ENCODE measurements around the gene CCNY.

Gene CCNY

DNA sequence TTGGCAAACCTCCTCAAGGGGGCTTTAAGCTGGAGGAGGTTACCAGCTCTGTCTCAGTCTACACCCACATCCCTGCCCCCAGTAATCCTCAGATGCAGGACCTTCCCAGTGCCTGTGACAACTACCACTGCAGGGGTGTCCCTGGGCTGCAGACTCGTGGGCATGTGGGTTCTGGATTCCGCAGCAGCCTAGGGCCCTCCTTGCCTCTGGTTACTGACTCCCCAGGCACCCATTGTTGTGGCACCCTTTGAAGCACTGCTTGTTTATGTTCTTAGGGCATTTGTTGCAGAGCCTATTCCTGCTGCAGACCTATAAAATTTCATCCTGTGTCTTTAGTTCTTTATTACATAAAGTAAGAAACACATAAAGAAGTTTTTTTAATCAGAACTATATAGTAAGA, 217.7 kb downstream of the CCNY start:
- Histone ChIP-seq H2AFZ (ENCODE audit: low read length) (no peak overlapping the region), H4K20me1 (ENCODE audit: insufficient read depth, low read length, poor library complexity, severe bottlenecking) (no peaks in the 10 kb centered on the region), H3K27me3 (ENCODE audit: insufficient read depth, low read length, poor library complexity, severe bottlenecking) (no peaks in the 10 kb centered on the region), H3K4me1 (ENCODE audit: insufficient read depth, low read length, poor library complexity, severe bottlenecking) (no peaks in the 10 kb centered on the region), H3K4me3 (ENCODE audit: low read length, poor library complexity, severe bottlenecking) (no peak overlapping the region), H3F3A (ENCODE audit: low read depth) (no peaks in the 10 kb centered on the region), H3K36me3 (ENCODE audit: insufficient read depth, low read length) (peaks cover 68% of the 10 kb centered on the region), H3K4me2 (ENCODE audit: low read depth, low read length, poor library complexity, severe bottlenecking) (no peak overlapping the region), H3K79me2 (ENCODE audit: insufficient read depth, low read length) (no peaks in the 10 kb centered on the region), H3K9ac (ENCODE audit: low read depth, low read length, poor library complexity, severe bottlenecking) (no peak overlapping the region), H3K9me2 (replicated peaks; ENCODE audit: low read depth, low read length) (no peaks in the 10 kb centered on the region), H3K9me3 (ENCODE audit: insufficient read depth, low read depth, low read length) (no peaks in the 10 kb centered on the region)
- TF ChIP-seq, protein P1, sequence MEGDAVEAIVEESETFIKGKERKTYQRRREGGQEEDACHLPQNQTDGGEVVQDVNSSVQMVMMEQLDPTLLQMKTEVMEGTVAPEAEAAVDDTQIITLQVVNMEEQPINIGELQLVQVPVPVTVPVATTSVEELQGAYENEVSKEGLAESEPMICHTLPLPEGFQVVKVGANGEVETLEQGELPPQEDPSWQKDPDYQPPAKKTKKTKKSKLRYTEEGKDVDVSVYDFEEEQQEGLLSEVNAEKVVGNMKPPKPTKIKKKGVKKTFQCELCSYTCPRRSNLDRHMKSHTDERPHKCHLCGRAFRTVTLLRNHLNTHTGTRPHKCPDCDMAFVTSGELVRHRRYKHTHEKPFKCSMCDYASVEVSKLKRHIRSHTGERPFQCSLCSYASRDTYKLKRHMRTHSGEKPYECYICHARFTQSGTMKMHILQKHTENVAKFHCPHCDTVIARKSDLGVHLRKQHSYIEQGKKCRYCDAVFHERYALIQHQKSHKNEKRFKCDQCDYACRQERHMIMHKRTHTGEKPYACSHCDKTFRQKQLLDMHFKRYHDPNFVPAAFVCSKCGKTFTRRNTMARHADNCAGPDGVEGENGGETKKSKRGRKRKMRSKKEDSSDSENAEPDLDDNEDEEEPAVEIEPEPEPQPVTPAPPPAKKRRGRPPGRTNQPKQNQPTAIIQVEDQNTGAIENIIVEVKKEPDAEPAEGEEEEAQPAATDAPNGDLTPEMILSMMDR (conservative IDR thresholded peaks at IDR 0.05; ENCODE audit: low read length) = no peak
- TF ChIP-seq EZH2phosphoT487 (IDR thresholded peaks at IDR 0.05; ENCODE audit: borderline replicate concordance) = no peak

DNA sequence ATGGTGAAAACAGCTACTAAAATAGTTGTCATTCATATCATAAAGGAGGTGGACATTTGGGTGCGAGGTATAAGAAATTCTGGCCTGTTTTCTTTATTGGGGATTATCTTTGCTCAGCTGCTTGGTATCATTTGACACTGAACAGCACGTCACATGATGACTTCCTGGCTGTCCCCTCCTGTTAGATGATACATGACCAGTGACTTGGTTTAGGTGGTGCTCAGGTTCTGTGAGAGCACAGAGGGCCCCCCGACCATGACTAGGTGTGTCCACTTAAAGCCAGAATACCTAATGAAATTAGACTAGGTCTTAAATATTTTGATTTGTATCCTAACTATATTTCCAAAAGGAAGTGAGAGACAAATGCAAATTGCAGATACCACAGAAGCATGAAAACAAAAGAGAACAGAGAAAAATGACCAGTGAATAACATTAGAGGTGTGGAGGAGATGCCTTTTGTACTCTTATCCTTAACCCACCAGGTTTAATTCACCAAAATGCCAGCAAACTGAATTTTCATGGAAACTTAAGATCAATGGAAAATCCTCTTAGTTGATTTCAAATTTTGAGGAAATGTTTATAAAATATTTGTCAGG, 218.2 kb downstream of the CCNY start:
- Histone ChIP-seq H2AFZ (ENCODE audit: low read length) (no peak overlapping the region), H4K20me1 (ENCODE audit: insufficient read depth, low read length, poor library complexity, severe bottlenecking) (no peaks in the 10 kb centered on the region), H3K36me3 (ENCODE audit: insufficient read depth, low read length) (peaks cover 65% of the 10 kb centered on the region), H3K4me1 (ENCODE audit: insufficient read depth, low read length, poor library complexity, severe bottlenecking) (no peaks in the 10 kb centered on the region), H3K79me2 (ENCODE audit: insufficient read depth, low read length) (no peaks in the 10 kb centered on the region), H3K27me3 (ENCODE audit: insufficient read depth, low read length, poor library complexity, severe bottlenecking) (no peaks in the 10 kb centered on the region), H3K9me3 (ENCODE audit: insufficient read depth, low read depth, low read length) (no peaks in the 10 kb centered on the region), H3F3A (ENCODE audit: low read depth) (no peaks in the 10 kb centered on the region), H3K9ac (ENCODE audit: low read depth, low read length, poor library complexity, severe bottlenecking) (no peak overlapping the region), H3K4me2 (ENCODE audit: low read depth, low read length, poor library complexity, severe bottlenecking) (no peak overlapping the region), H3K4me3 (ENCODE audit: low read length, poor library complexity, severe bottlenecking) (no peak overlapping the region), H3K9me2 (replicated peaks; ENCODE audit: low read depth, low read length) (no peaks in the 10 kb centered on the region)
- TF ChIP-seq, protein P1 (conservative IDR thresholded peaks at IDR 0.05; ENCODE audit: low read length) = no peak
- TF ChIP-seq EZH2phosphoT487 (IDR thresholded peaks at IDR 0.05; ENCODE audit: borderline replicate concordance) = no peak

DNA sequence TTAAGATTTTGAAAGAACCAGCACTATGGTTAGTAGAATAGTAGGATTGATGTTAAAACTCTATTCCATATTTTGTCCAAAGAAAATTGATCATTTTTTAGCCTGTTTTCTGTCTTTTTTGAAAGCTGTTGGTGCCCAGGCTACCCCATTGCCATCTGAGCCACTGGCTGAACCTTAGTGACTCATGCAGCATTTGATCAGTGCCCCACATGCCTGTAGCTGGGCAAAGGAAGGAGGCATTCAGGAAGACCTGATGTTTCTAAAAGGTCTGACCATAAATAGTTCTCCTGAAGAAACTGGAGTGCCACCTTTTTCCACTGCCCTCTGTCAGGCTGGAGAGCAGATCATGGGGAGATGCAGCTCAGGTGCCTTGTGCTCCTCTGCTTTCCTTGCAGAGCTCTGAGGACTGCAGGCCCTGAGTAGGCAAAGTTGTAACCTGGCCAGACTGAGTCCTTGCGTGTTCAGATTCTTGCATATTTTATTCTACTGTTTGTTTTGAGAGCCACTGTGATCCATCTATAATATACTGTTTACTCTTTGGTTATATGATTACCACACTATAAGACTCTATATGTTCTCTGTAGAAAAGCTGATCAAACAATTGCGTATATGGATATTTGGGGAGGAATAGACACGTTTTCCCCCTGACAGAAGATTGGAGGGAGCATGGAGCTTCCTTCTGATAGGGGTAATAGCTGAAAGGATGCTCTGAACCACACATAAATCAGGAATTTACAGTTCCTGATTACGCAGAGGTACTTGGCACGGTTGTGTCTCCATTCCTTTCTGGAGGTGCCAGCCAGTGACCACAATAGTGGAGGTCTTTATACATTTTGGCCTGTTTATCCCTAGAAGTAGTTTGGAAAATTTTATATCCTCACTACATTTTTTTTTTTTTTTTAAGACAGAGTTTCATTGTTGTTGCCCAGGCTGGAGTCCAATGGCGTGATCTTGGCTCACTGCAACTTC, 219.9 kb downstream of the CCNY start:
- H3K9me2 ChIP-seq (replicated peaks; ENCODE audit: low read depth, low read length) = no peaks in the 10 kb centered on the region
- H3K4me2 ChIP-seq (ENCODE audit: low read depth, low read length, poor library complexity, severe bottlenecking) = no peak overlapping the region
- H2AFZ ChIP-seq (ENCODE audit: low read length) = no peak overlapping the region
- TF ChIP-seq, protein P1 (conservative IDR thresholded peaks at IDR 0.05; ENCODE audit: low read length) = no peak
- TF ChIP-seq EZH2phosphoT487 (IDR thresholded peaks at IDR 0.05; ENCODE audit: borderline replicate concordance) = no peak
- no peaks in the 10 kb centered on the region for H3F3A ChIP-seq (ENCODE audit: low read depth)
- H3K79me2 ChIP-seq (ENCODE audit: insufficient read depth, low read length) = no peaks in the 10 kb centered on the region
- no peak overlapping the region for H3K4me3 ChIP-seq (ENCODE audit: low read length, poor library complexity, severe bottlenecking)
- no peaks in the 10 kb centered on the region for H3K9me3 ChIP-seq (ENCODE audit: insufficient read depth, low read depth, low read length)
- no peaks in the 10 kb centered on the region for H4K20me1 ChIP-seq (ENCODE audit: insufficient read depth, low read length, poor library complexity, severe bottlenecking)
- no peak overlapping the region for H3K9ac ChIP-seq (ENCODE audit: low read depth, low read length, poor library complexity, severe bottlenecking)
- no peaks in the 10 kb centered on the region for H3K4me1 ChIP-seq (ENCODE audit: insufficient read depth, low read length, poor library complexity, severe bottlenecking)
- no peaks in the 10 kb centered on the region for H3K27me3 ChIP-seq (ENCODE audit: insufficient read depth, low read length, poor library complexity, severe bottlenecking)
- peaks cover 69% of the 10 kb centered on the region for H3K36me3 ChIP-seq (ENCODE audit: insufficient read depth, low read length)

All from Loucy (cell line).